GM23338 (cell line): ENCODE results near the gene ZNF830. TPM values are rescaled to one million over a fixed set of nuclear protein-coding genes. Genes with fewer than 3 reads are reported as not detected.

Experiments
- ATAC-seq: fragments of 200-7000 bp; cut with Tn5 transposase; 3 replicates; pipeline ENCODE4 v1.9.1; 2020
- DNase-seq: peaks from one replicate; pipeline ENCODE4 v3.0.0-alpha.2; 2015; ENCODE audit warnings: low spot score
- H2AFZ ChIP-seq: fragments of 200-600 bp; sonication (generic); 2 replicates; pipeline ENCODE4 v1.8.0; 2016; ENCODE audit warnings: antibody characterized with exemption, mild to moderate bottlenecking, moderate library complexity
- H3F3A ChIP-seq: fragments of 200-600 bp; sonication (generic); replicated peaks from 2 replicates; pipeline ENCODE4 v1.8.0; 2017; ENCODE audit warnings: antibody characterized with exemption, mixed run types, low read depth
- H3K27ac ChIP-seq: fragments of 200-600 bp; sonication (generic); 2 replicates; pipeline ENCODE4 v1.6.1; 2016; ENCODE audit warnings: low read depth
- H3K27me3 ChIP-seq: fragments of 200-600 bp; sonication (generic); 2 replicates; pipeline ENCODE4 v1.8.0; 2016; ENCODE audit warnings: mild to moderate bottlenecking, mixed run types, moderate library complexity; ENCODE audit not compliant: insufficient read depth
- H3K36me3 ChIP-seq: fragments of 200-600 bp; sonication (generic); 2 replicates; pipeline ENCODE4 v1.8.0; 2016; ENCODE audit warnings: mild to moderate bottlenecking; ENCODE audit not compliant: insufficient read depth
- H3K4me1 ChIP-seq: fragments of 200-600 bp; sonication (generic); 2 replicates; pipeline ENCODE4 v1.8.0; 2016; ENCODE audit warnings: mild to moderate bottlenecking, moderate library complexity; ENCODE audit not compliant: insufficient read depth
- H3K4me2 ChIP-seq: fragments of 200-600 bp; sonication (generic); 2 replicates; pipeline ENCODE4 v1.7.1; 2017; ENCODE audit warnings: mixed run types
- H3K4me3 ChIP-seq: fragments of 200-600 bp; sonication (generic); 2 replicates; pipeline ENCODE4 v1.6.1; 2016; ENCODE audit warnings: mixed run types
- H3K79me2 ChIP-seq: fragments of 200-600 bp; sonication (generic); replicated peaks from 2 replicates; pipeline ENCODE4 v1.8.0; 2017; ENCODE audit warnings: mild to moderate bottlenecking; ENCODE audit not compliant: insufficient read depth
- H3K9me2 ChIP-seq: fragments of 200-600 bp; sonication (generic); 2 replicates; pipeline ENCODE4 v1.8.0; 2017; ENCODE audit not compliant: insufficient read depth
- H4K20me1 ChIP-seq: fragments of 200-600 bp; sonication (generic); replicated peaks from 2 replicates; pipeline ENCODE4 v1.8.0; 2017; ENCODE audit warnings: mild to moderate bottlenecking; ENCODE audit not compliant: insufficient read depth
- H3K27ac Mint-ChIP-seq: 2 replicates; pipeline ENCODE4 v1.8.0; 2020; ENCODE audit warnings: inconsistent platforms, mild to moderate bottlenecking, moderate library complexity, mixed read lengths
- H3K27me3 Mint-ChIP-seq: 3 replicates; pipeline ENCODE4 v1.8.0; 2022; ENCODE audit warnings: low read depth, mild to moderate bottlenecking, moderate library complexity, mixed read lengths, inconsistent platforms; ENCODE audit not compliant: insufficient read depth, poor library complexity
- H3K36me3 Mint-ChIP-seq: 3 replicates; pipeline ENCODE4 v1.8.0; 2021; ENCODE audit warnings: low read depth, mild to moderate bottlenecking, inconsistent platforms, moderate library complexity, mixed read lengths
- H3K4me1 Mint-ChIP-seq: 3 replicates; pipeline ENCODE4 v1.8.0; 2020; ENCODE audit warnings: mild to moderate bottlenecking, inconsistent platforms, mixed read lengths
- H3K4me3 Mint-ChIP-seq: 3 replicates; pipeline ENCODE4 v1.8.0; 2021; ENCODE audit warnings: moderate library complexity, mild to moderate bottlenecking, inconsistent platforms, mixed read lengths
- H3K9me3 Mint-ChIP-seq: 3 replicates; pipeline ENCODE4 v1.8.0; 2020; ENCODE audit warnings: moderate library complexity, mild to moderate bottlenecking, inconsistent platforms, mixed read lengths
- EZH2phosphoT487 ChIP-seq: fragments of 200-600 bp; sonication (generic); IDR thresholded peaks from one replicate; pipeline ENCODE4 v1.8.1; 2018; ENCODE audit warnings: antibody characterized with exemption; ENCODE audit not compliant: unreplicated experiment
- JUNB ChIP-seq: IDR thresholded peaks from one replicate; pipeline ENCODE4 v1.6.1; 2016; ENCODE audit warnings: antibody characterized with exemption; ENCODE audit not compliant: unreplicated experiment
- NANOG ChIP-seq: IDR thresholded peaks from 2 replicates; pipeline ENCODE4 v1.6.1; 2016; ENCODE audit warnings: antibody characterized with exemption, borderline replicate concordance
- POLR2AphosphoS5 ChIP-seq: IDR thresholded peaks from 2 replicates; pipeline ENCODE4 v1.6.1; 2016; ENCODE audit warnings: antibody characterized with exemption, low read depth
- STAT1 ChIP-seq: IDR thresholded peaks from one replicate; pipeline ENCODE4 v1.6.1; 2016; ENCODE audit warnings: antibody characterized with exemption; ENCODE audit not compliant: unreplicated experiment
- polyA plus RNA-seq: library from polyadenylated mRNA; unstranded; fragments of >200 nt; fragmentation: Nextera tagmentation; extraction: Ambion mirVana; gene quantifications from 2 replicates; pipeline ENCODE4 v1.2.1, GENCODE V29; 2016
- total RNA-seq: library from RNA; depleted of rRNA; stranded (reverse); fragments of >200 nt; shearing (Covaris generic); gene quantifications from 2 replicates; pipeline ENCODE4 v1.2.3, GENCODE V29; 2014
- TF ChIP-seq, protein P1 (sequence below): IDR thresholded peaks from 2 replicates; pipeline ENCODE4 v1.6.1; 2016; ENCODE audit warnings: antibody characterized with exemption
- TF ChIP-seq, protein P2 (sequence below): fragments of 250-450 bp; sonication (Bioruptor Pico); IDR thresholded peaks from 2 replicates; pipeline ENCODE4 v1.5.0; 2020; ENCODE audit warnings: mild to moderate bottlenecking, moderate library complexity

The ZNF830 gene
- total and polyA plus RNA-seq, 2 experiments from 2014 or later = 12.8 to 22.3 TPM

DNA sequence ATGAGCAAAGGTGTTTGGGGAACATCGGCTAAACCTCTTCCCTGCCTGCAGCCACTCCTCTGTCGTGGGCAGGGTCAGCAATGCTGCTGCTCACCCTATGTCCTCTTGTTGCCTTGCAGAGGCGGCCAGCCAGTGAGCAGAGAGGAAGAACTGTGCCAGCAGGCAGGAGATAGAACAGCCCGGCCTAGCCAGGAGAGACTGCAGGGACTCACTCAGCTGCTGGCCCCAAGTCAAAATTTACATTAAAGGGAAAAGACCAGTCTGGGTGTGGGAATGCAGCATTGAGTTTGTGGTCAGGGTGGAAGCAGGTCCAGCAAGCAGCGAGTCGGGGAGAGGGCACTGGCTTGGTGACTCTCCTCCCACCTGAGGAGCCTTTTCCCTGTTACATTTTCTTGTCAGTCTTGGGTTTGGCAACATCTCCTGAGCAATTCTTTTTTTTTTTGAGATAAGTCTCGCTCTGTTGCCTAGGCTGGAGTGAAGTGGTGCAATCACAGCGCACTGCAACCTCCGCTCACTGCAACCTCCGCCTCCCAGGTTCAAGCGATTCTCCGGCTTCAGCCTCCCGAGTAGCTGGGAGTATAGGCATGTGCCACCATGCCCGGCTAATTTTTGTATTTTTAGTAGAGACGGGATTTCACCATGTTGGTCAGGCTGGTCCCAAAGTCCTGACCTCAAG lies 41.7 kb downstream of the ZNF830 start (continued):
- TF ChIP-seq, protein P1, sequence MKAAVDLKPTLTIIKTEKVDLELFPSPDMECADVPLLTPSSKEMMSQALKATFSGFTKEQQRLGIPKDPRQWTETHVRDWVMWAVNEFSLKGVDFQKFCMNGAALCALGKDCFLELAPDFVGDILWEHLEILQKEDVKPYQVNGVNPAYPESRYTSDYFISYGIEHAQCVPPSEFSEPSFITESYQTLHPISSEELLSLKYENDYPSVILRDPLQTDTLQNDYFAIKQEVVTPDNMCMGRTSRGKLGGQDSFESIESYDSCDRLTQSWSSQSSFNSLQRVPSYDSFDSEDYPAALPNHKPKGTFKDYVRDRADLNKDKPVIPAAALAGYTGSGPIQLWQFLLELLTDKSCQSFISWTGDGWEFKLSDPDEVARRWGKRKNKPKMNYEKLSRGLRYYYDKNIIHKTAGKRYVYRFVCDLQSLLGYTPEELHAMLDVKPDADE = no peak
- TF ChIP-seq STAT1 = no peak
- no peak for TF ChIP-seq NANOG
- TF ChIP-seq, protein P2, sequence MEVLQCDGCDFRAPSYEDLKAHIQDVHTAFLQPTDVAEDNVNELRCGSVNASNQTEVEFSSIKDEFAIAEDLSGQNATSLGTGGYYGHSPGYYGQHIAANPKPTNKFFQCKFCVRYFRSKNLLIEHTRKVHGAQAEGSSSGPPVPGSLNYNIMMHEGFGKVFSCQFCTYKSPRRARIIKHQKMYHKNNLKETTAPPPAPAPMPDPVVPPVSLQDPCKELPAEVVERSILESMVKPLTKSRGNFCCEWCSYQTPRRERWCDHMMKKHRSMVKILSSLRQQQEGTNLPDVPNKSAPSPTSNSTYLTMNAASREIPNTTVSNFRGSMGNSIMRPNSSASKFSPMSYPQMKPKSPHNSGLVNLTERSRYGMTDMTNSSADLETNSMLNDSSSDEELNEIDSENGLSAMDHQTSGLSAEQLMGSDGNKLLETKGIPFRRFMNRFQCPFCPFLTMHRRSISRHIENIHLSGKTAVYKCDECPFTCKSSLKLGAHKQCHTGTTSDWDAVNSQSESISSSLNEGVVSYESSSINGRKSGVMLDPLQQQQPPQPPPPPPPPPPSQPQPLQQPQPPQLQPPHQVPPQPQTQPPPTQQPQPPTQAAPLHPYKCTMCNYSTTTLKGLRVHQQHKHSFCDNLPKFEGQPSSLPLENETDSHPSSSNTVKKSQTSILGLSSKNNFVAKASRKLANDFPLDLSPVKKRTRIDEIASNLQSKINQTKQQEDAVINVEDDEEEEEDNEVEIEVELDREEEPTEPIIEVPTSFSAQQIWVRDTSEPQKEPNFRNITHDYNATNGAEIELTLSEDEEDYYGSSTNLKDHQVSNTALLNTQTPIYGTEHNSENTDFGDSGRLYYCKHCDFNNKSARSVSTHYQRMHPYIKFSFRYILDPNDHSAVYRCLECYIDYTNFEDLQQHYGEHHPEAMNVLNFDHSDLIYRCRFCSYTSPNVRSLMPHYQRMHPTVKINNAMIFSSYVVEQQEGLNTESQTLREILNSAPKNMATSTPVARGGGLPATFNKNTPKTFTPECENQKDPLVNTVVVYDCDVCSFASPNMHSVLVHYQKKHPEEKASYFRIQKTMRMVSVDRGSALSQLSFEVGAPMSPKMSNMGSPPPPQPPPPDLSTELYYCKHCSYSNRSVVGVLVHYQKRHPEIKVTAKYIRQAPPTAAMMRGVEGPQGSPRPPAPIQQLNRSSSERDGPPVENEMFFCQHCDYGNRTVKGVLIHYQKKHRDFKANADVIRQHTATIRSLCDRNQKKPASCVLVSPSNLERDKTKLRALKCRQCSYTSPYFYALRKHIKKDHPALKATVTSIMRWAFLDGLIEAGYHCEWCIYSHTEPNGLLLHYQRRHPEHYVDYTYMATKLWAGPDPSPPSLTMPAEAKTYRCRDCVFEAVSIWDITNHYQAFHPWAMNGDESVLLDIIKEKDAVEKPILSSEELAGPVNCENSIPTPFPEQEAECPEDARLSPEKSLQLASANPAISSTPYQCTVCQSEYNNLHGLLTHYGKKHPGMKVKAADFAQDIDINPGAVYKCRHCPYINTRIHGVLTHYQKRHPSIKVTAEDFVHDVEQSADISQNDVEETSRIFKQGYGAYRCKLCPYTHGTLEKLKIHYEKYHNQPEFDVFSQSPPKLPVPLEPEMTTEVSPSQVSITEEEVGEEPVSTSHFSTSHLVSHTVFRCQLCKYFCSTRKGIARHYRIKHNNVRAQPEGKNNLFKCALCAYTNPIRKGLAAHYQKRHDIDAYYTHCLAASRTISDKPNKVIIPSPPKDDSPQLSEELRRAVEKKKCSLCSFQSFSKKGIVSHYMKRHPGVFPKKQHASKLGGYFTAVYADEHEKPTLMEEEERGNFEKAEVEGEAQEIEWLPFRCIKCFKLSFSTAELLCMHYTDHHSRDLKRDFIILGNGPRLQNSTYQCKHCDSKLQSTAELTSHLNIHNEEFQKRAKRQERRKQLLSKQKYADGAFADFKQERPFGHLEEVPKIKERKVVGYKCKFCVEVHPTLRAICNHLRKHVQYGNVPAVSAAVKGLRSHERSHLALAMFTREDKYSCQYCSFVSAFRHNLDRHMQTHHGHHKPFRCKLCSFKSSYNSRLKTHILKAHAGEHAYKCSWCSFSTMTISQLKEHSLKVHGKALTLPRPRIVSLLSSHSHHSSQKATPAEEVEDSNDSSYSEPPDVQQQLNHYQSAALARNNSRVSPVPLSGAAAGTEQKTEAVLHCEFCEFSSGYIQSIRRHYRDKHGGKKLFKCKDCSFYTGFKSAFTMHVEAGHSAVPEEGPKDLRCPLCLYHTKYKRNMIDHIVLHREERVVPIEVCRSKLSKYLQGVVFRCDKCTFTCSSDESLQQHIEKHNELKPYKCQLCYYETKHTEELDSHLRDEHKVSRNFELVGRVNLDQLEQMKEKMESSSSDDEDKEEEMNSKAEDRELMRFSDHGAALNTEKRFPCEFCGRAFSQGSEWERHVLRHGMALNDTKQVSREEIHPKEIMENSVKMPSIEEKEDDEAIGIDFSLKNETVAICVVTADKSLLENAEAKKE (CRISPR knock-in tag) = no peak
- TF ChIP-seq EZH2phosphoT487 = no peak

DNA sequence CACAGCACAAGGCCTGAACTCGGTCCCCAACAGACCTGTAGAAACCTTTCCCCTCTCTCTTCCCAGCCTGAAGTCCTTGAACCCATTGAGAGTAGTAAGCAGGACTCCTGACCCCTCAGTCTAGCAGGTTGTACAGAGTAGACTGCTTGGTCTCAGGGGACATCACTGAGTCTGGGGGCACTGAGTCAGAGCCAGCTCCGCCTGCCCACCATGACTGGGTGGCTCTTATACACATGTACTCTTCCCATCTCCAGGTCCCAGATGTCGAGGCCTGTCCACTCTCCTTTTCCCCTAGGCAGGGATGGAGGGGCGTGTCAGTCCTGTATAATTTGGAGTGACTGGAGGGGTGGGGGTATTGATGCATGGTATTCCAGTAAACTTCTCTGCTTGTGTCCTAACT lies 42.4 kb downstream of the ZNF830 start:
- no peak overlapping the region for H2AFZ ChIP-seq
- H3K9me3 Mint-ChIP-seq = no peaks in the 10 kb centered on the region
- no peak overlapping the region for H3K4me3 Mint-ChIP-seq
- TF ChIP-seq JUNB = no peak
- TF ChIP-seq NANOG = no peak
- no peak for TF ChIP-seq POLR2AphosphoS5
- no peak for TF ChIP-seq STAT1
- TF ChIP-seq, protein P2 (CRISPR knock-in tag) = no peak
- H3K4me3 ChIP-seq = no peak overlapping the region
- H3K36me3 Mint-ChIP-seq = peaks cover 93% of the 10 kb centered on the region
- no peaks in the 10 kb centered on the region for H3K9me2 ChIP-seq
- ATAC-seq = no peak
- H3K27me3 Mint-ChIP-seq = peaks cover 9% of the 10 kb centered on the region
- no peaks in the 10 kb centered on the region for H3K79me2 ChIP-seq
- no peak for DNase-seq
- no peak overlapping the region for H3K4me2 ChIP-seq
- H3K4me1 Mint-ChIP-seq = no peaks in the 10 kb centered on the region; the same call in 2 of the 3 replicates
- no peak overlapping the region; the same call in 1 of the 2 replicates for H3K27ac Mint-ChIP-seq
- H4K20me1 ChIP-seq = no peaks in the 10 kb centered on the region; the same call in 1 of the 2 replicates
- H3K36me3 ChIP-seq = peaks cover 34% of the 10 kb centered on the region
- H3K27me3 ChIP-seq = no peaks in the 10 kb centered on the region
- no peak overlapping the region for H3K27ac ChIP-seq
- no peaks in the 10 kb centered on the region for H3K4me1 ChIP-seq
- no peaks in the 10 kb centered on the region for H3F3A ChIP-seq
